ENCODE results near the gene IFI27L2.

Gene IFI27L2

DNA sequence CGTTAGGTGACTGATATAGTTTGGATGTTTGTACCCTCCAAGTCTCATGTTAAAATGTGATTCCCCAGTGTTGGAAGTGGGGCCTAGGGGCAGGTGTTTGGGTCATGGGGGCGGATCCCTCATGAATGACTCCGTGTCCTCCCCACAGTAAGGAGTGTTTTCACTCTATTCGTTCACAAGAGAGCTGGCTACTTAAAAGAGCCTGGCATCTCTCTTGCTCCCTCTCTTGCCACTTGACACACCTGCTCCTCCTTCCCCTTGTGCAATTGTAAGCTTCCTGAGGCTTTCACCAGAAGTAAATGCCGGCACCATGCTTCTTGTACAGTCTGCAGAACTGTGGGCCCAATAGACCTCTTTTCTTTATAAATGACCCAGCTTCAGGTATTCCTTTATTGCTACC, 2.6 kb downstream of the IFI27L2 start:
- no peak overlapping the region for H3K27ac ChIP-seq
- intact Hi-C loops (cut with DNase I; ENCODE audit: low total_unique reads) = no loop called here
- H3K4me3 ChIP-seq = no peak overlapping the region

DNA sequence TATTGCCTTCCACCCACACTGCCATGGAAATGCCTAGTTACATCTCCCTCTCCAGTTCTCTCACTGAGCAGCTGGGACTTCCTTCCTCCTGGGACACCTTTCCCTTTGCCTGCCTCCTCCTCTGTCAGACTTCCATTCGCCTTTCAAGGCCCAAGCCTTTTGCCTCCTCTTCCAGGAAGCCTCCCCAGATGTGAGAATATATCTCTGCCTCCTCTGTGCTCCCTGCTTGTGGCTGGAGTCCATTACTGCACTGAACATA, 3.1 kb downstream of the IFI27L2 start:
- Histone ChIP-seq H3K36me3 (peaks cover 0 to 16% (median 0%) of the 10 kb centered on the region in 3 donors), H3K9me3 (no peaks in the 10 kb centered on the region), H3K27ac (no peak overlapping the region), H3K4me1 (peaks cover 0 to 25% (median 17%) of the 10 kb centered on the region in 4 donors), H3K4me3 (no peak overlapping the region), H3K27me3 (peaks cover 0 to under 1% of the 10 kb centered on the region in 2 donors)
- intact Hi-C loops (cut with DNase I; ENCODE audit: low total_unique reads) = no loop called here
- no peak for DNase-seq
- TF ChIP-seq, protein P1, sequence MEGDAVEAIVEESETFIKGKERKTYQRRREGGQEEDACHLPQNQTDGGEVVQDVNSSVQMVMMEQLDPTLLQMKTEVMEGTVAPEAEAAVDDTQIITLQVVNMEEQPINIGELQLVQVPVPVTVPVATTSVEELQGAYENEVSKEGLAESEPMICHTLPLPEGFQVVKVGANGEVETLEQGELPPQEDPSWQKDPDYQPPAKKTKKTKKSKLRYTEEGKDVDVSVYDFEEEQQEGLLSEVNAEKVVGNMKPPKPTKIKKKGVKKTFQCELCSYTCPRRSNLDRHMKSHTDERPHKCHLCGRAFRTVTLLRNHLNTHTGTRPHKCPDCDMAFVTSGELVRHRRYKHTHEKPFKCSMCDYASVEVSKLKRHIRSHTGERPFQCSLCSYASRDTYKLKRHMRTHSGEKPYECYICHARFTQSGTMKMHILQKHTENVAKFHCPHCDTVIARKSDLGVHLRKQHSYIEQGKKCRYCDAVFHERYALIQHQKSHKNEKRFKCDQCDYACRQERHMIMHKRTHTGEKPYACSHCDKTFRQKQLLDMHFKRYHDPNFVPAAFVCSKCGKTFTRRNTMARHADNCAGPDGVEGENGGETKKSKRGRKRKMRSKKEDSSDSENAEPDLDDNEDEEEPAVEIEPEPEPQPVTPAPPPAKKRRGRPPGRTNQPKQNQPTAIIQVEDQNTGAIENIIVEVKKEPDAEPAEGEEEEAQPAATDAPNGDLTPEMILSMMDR (IDR thresholded peaks at IDR 0.05) = no peak

More for the DNA sequence above, 2.6 kb downstream of the IFI27L2 start:
- H3K4me1 ChIP-seq = peaks cover 0 to 21% (median 16%) of the 10 kb centered on the region in 4 donors
- peaks cover 0 to 5% of the 10 kb centered on the region in 2 donors for H3K27me3 ChIP-seq
- H3K9me3 ChIP-seq = no peaks in the 10 kb centered on the region
- TF ChIP-seq, protein P1 (IDR thresholded peaks at IDR 0.05) = no peak
- DNase-seq = no peak
- peaks cover 0 to 16% (median 0%) of the 10 kb centered on the region in 3 donors for H3K36me3 ChIP-seq

DNA sequence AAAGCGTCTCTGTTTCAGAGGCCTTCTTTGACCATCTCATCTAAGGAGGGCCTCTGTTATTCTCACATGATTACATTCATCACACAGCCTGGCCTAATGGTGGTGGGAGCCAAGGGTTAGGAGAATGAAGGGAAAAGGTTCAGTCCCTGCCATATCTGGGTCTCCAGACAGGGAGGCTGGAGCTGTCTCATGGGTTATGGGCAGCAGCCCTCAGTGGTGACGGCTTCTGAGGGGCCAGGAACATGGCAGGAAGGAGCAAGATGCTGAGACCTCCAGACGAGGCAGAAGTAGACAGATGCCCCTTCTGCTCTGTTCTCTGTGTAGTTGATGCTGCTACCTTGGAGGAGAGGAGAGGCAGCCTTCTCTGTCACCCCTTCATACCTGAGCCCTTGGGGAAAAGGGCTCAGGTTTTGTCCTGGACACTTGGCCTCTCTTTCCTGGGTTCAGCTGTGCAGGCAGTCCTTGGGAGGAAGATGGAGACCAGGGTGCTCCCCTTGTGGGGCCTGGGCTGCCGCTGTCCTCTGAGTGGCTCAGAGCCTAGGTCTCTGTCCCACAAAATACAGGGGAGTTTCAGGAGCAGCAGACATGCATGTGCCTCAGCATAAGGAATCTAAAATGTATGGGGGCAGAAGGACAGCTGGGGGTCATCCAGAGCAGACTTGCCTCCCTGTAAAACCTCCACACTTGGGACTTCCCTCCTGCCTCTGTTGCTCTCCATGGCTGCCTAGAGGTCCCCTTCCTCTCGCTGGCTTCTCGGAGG, 3.6 kb downstream of the IFI27L2 start:
- TF ChIP-seq, protein P1 (IDR thresholded peaks at IDR 0.05) = no peak
- no peak overlapping the region for H3K4me3 ChIP-seq
- H3K9me3 ChIP-seq = peaks cover 0 to 1% (median under 1%) of the 10 kb centered on the region in 3 donors
- H3K4me1 ChIP-seq = peaks cover 0 to 27% (median 18%) of the 10 kb centered on the region in 4 donors
- no peak for DNase-seq
- H3K27ac ChIP-seq = no peak overlapping the region
- H3K27me3 ChIP-seq = no peaks in the 10 kb centered on the region
- peaks cover 0 to 16% (median 0%) of the 10 kb centered on the region in 3 donors for H3K36me3 ChIP-seq
- intact Hi-C loops (cut with DNase I; ENCODE audit: low total_unique reads) = no loop called here

DNA sequence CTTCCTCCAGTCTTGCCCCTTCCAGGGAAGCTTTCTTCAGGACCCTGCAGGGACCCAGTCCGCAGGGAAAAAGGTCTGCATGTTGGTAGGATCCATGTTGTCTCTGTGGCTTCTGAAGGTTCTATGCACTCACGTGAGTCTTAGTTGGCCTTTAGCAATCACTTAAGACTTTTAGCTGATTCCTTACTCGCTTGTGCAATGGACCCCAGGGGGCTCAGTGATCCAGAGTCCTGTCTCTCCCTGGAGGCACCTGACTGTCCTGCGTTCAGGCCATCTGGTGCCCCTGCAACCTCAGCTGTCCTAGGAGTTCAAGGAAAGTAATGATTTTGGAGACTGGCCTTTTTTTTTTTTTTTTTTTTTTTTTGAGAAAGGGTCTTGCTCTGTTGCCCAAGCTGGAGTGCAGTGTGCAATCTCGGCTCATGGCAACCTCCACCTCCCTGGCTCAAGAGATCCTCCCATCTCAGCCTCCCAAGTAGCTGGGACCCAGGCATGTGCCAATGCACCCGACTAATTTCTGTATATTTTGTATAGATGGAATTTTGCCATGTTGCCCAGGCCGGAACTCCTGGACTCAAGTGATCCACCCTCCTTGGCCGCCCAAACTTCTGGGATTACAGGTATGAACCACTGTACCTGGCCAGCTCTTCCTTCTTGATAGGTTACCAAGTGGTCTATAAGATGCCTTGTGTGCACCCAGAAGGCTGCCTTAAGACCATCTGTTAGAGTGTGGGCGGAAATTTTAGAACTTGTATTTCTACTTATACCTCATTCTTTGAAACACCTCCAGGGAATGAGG, 4.6 kb downstream of the IFI27L2 start:
- TF ChIP-seq, protein P1 (IDR thresholded peaks at IDR 0.05) = no peak
- H3K36me3 ChIP-seq = peaks cover 0 to 16% (median 0%) of the 10 kb centered on the region in 3 donors
- no peak for DNase-seq
- H3K27ac ChIP-seq = no peak overlapping the region
- H3K4me1 ChIP-seq = peaks cover 0 to 20% (median 11%) of the 10 kb centered on the region in 4 donors
- H3K9me3 ChIP-seq = peaks cover 0 to 12% (median 10%) of the 10 kb centered on the region in 3 donors
- no peaks in the 10 kb centered on the region for H3K27me3 ChIP-seq
- no peak overlapping the region for H3K4me3 ChIP-seq
- intact Hi-C loops (cut with DNase I; ENCODE audit: low total_unique reads) = no loop called here

DNA sequence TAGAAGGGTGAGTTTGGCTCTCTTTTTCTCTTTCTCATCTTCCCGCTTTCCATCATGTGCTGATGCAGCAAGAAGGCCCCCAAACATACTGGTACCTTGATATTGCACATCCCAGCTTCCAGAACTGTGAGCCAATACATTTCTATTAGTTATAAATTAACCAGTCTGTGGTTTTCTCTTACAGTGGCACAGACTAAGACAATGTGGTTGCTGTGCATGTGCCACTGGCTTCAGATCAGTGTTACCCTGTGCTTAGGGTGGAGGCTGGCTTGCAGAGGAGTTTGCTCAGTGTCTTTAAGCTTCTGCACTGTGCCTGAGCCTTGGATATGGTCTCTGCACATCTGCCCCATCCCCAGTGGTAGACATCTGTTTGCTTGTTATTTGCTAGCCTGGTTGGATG, 5.5 kb downstream of the IFI27L2 start:
- Histone ChIP-seq H3K4me3 (no peak overlapping the region), H3K27me3 (no peaks in the 10 kb centered on the region), H3K9me3 (peaks cover 0 to 20% (median 17%) of the 10 kb centered on the region in 3 donors), H3K36me3 (peaks cover 0 to 16% (median 0%) of the 10 kb centered on the region in 3 donors), H3K27ac (no peak overlapping the region), H3K4me1 (peaks cover 0 to 11% (median 6%) of the 10 kb centered on the region in 4 donors)
- intact Hi-C loops (cut with DNase I; ENCODE audit: low total_unique reads) = no loop called here
- TF ChIP-seq, protein P1 (IDR thresholded peaks at IDR 0.05) = no peak
- DNase-seq = peak in 1 of 2 donors; percentile 5
